DMS79 (cell line): ENCODE measurements around the gene FAM43B.

Source experiments
- DNase-seq: peaks from one replicate; lab custom pipeline; 2025; lab: John Stamatoyannopoulos, UW

Gene FAM43B

GRCh38 chr1:20551161-20551560 is 1.2 kb upstream of the FAM43B start:
- no peak for DNase-seq

- DNase-seq: no peak
Measured at GRCh38 chr1:20552728-20553445, 514 bp downstream of the FAM43B start.

GRCh38 chr1:20555025-20555757 is 2.8 kb downstream of the FAM43B start:
- no peak for DNase-seq

GRCh38 chr1:20555758-20556120 is 3.4 kb downstream of the FAM43B start:
- no peak for DNase-seq

- DNase-seq: no peak
Measured at GRCh38 chr1:20558191-20558590, 5.8 kb downstream of the FAM43B start.

GRCh38 chr1:20560966-20561365 is 8.6 kb downstream of the FAM43B start:
- DNase-seq: no peak

GRCh38 chr1:20565234-20565633 is 12.9 kb downstream of the FAM43B start:
- DNase-seq: no peak

GRCh38 chr1:20569523-20570098 is 17.2 kb downstream of the FAM43B start:
- no peak for DNase-seq

GRCh38 chr1:20571427-20571826 is 19.1 kb downstream of the FAM43B start:
- DNase-seq: no peak

- no peak for DNase-seq
Measured at GRCh38 chr1:20573987-20574386, 21.6 kb downstream of the FAM43B start.

GRCh38 chr1:20574686-20575540 is 22.5 kb downstream of the FAM43B start:
- no peak for DNase-seq

GRCh38 chr1:20575541-20576336 is 23.4 kb downstream of the FAM43B start:
- no peak for DNase-seq

GRCh38 chr1:20578062-20578461 is 25.7 kb downstream of the FAM43B start:
- DNase-seq: no peak

GRCh38 chr1:20578721-20579395 is 26.5 kb downstream of the FAM43B start:
- no peak for DNase-seq

- DNase-seq: no peak
Measured at GRCh38 chr1:20584890-20585289, 32.5 kb downstream of the FAM43B start.

GRCh38 chr1:20586953-20587660 is 34.7 kb downstream of the FAM43B start:
- DNase-seq: no peak

- no peak for DNase-seq
Measured at GRCh38 chr1:20587661-20588053, 35.3 kb downstream of the FAM43B start.

GRCh38 chr1:20588634-20589225 is 36.4 kb downstream of the FAM43B start, which contains the start of gene CDA:
Gene CDA (plus strand): TSS chr1:20589097. CDS start chr1:20589130, 33 bp downstream.
- DNase-seq: no peak

- no peak for DNase-seq
Measured at GRCh38 chr1:20589331-20590278, 37.2 kb downstream of the FAM43B start.
